ENCODE data around the gene OLFML1.
A peak's percentile ranks its signal among the peaks of the same experiment; 100 is the strongest.
"Not testable (repeated sequence)": the region's sequence is repeated elsewhere in the genome, so short reads cannot be mapped to it uniquely, and the experiment has no call there.

OLFML1 gene

DNA sequence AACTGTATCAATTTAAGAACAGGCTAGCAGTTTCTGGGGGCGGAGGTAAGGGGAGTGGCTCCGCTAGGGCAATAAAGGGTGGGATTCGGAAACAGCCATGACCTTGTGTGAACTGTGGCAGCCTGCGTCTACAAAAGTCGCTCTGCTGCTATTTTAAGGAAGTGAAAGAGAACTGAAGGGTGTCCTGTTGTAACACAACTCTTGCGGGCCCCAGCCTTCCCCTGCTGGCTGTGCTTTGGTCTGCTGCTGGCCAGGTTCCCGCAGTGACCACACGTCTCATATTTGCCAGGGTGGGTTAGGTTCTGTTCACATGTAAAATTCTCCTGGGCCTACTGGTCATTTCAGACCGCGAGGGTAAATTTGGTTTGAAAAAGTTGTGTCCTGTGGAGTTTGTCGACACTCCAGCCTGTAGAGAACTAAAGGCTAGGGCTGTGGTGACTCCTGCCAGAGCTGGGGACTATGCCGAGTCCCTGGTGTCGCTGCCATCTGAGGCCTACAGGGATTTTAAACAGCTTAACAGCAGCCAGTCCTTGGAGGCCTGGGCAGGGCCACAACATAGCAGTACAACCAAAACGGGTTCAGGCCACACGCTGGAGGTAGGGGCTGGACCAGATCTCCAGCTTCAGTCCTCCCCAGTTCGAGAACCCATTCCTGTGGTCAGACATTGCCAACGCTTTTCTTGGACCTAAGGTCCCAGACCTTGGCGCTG lies 27.4 kb downstream of the OLFML1 start:
- TF ChIP-seq ZFX (IDR thresholded peaks at IDR 0.05): peak; percentile 41; the same call in 1 of the 2 replicates
- TF ChIP-seq, protein P1, sequence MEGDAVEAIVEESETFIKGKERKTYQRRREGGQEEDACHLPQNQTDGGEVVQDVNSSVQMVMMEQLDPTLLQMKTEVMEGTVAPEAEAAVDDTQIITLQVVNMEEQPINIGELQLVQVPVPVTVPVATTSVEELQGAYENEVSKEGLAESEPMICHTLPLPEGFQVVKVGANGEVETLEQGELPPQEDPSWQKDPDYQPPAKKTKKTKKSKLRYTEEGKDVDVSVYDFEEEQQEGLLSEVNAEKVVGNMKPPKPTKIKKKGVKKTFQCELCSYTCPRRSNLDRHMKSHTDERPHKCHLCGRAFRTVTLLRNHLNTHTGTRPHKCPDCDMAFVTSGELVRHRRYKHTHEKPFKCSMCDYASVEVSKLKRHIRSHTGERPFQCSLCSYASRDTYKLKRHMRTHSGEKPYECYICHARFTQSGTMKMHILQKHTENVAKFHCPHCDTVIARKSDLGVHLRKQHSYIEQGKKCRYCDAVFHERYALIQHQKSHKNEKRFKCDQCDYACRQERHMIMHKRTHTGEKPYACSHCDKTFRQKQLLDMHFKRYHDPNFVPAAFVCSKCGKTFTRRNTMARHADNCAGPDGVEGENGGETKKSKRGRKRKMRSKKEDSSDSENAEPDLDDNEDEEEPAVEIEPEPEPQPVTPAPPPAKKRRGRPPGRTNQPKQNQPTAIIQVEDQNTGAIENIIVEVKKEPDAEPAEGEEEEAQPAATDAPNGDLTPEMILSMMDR (conservative IDR thresholded peaks at IDR 0.05): no peak
- H3K27ac ChIP-seq: peak overlapping the region; percentile 81

DNA sequence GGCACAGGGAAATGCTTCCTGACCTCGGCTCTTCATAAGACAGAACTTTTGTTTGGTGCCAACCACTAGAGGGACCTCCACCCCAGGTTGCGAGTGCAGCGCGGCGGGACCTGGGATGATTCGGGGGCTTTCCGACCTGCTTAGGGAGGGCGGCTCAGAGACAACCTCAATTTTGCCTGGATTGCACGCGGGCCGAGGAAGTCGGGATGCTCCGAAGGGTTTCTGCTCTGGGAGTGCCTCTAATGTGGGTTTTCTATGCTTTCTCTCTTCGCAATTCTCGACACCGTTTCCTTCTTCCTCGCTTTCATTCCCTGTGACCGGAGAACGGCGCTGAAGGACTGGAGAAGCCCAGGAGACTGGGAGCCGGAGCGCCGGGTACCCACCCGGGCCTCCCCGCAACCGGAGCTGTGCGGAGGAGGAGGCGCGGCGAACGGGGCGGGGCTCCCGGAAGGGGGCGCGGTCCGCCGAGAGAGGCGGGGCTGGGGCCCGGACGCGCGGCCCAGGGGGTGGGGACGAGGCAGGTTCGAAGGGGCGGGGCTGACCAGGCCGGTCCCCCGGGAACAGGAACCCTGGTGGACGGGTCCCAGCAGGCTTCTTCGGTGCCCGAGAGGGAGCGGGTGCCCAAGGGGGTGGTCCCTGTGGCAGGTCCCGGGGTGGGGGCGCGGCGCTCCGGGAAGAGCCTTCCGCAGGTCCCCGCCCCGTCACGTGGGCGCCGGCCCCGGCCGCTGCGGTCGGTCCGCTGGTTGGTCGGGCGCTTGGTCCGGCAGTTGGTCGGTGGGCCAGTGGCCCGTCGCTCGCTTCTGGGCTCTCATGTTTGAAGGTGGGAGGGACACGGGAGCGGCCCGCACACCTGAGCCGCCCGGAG lies 28.2 kb downstream of the OLFML1 start, which contains the start of gene PPFIBP2:
TSS of gene PPFIBP2 (plus strand) at position 766 of the 865 bp plus-strand sequence. CDS start 35,477 bp downstream, outside the sequence.
- H3K27ac ChIP-seq: peak within 1 kb of the TSS; percentile 81
- TF ChIP-seq, protein P1 (conservative IDR thresholded peaks at IDR 0.05): peak; percentile 92
- TF ChIP-seq ZFX (IDR thresholded peaks at IDR 0.05): no peak

DNA sequence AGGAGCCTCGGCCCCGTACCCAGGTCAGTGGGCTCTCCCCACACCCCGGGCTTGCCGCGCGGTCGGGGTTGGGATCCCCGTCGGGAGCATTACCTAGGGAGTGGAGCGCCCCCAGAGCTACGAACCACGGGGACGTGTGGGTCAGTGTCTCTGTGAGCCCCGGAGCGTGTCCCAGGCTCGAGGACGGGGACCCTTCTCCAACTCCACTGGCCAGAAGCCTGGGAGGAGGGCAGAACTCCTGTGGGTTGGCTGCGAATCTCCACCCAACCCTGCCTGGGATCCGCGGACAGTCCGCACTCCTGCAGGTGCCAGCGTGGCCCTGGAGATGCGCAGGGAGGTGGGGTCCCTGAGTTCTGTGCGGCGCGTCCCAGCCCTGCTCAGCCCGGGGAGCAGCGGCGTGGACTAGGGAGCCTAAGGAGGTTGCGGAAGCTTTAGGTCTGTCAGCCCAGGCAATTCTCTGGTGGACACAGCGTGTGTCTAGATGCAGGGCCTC lies 28.8 kb downstream of the OLFML1 start:
- peak overlapping the region; percentile 81 for H3K27ac ChIP-seq

DNA sequence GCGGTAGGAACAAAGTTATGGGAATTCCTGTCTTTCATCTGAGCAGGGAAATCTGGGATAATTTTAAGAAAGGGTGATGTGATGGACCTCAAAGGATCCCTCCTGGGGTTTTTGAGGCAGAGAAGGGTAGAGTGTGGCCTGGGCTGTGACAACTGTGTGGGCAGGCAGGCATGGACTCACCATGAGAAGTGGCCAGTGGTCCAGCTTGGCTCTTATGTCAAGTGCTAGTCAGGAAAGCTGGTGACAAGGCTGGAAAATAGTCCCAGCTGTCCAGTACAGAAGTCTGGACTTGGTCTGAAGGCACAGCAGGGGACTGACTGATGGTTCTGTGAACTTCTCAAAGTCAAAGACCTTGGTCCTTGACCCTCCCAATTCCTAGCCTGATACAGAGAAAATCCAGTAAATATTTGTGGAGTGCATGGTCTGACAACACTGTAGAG lies 30.2 kb downstream of the OLFML1 start:
- H3K27ac ChIP-seq: no peak overlapping the region
- TF ChIP-seq, protein P1 (conservative IDR thresholded peaks at IDR 0.05): no peak
- TF ChIP-seq ZFX (IDR thresholded peaks at IDR 0.05): no peak

More for the DNA sequence above, 28.8 kb downstream of the OLFML1 start:
- TF ChIP-seq ZFX (IDR thresholded peaks at IDR 0.05): no peak
- TF ChIP-seq, protein P1 (conservative IDR thresholded peaks at IDR 0.05): no peak

DNA sequence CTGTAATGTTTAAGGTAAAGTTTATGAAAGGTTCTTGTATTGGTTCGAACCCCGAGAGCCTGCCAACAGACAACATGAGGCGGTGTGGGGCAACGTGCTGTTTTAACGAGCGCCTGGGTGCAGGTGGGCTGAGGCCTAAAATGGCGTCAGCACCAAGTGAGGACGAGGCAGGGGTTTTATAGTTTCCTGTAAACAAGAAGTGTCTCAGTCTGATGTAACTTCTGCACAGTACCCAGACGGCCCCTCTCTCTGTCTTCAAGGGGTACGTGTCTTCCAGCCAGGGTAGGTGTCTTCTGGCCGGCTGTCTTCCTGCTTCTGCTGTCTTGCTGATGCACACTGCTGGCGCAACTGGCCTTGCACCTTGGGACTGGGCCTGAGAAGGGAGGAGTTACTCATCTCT lies 31.2 kb downstream of the OLFML1 start:
- H3K27ac ChIP-seq: no peak overlapping the region
- TF ChIP-seq ZFX (IDR thresholded peaks at IDR 0.05): no peak
- TF ChIP-seq, protein P1 (conservative IDR thresholded peaks at IDR 0.05): no peak

DNA sequence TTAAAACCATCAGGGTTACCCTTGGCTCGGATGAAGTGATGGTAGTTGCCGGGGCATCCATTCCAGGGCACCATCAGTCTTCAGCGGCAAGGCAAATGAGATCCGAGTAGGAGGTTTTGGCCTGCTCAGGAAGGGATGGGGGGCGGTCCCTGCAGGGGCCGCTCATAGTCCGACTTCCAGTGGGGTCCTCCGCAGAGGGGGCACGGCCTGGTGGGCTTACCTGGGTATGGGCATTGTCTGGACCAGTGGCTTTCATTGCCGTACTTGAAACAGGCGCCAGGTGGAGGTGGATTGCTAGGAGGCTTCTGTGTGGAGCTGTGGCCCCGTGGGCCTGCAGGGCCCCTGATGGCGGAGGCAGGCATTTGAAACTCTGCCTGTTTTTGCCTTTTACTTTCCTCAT lies 32.4 kb downstream of the OLFML1 start:
- not testable (repeated sequence) for H3K27ac ChIP-seq

DNA sequence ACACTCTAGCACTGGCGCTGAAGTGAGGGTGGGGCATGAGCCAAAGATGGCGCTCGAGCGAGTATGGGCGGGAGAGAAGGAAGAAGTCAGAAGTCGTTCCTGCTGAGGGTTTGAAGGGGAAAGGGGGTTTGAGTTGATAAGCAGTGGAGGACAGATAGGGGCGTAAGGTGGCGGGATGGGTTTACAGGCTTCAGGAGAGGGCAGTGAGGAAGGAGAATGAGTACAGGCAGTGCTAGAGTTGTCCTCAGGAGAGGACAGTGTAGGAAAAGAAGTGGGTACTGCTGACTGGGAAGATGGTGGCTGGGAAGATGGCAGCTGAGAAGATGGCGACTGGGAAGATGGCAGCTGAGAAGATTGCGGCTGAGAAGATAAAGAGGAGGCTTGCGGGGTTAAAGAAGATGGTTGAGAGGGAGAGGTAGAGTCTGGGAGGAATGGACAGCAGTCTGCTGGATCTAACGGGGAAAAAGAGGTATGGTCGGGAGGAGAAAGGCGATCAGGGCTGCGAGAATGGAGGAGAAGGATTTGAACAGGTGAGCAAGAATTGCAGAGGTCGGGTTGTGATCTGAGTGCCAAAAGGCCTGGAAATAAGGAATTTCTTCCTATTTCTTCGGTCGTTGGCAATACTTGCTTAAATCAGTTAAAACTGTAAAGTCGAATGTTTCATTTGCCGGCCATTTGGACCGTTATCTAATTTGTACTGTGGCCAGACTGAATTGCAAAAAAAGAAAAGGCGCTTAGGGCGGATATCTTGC lies 33.7 kb downstream of the OLFML1 start:
- no peak for TF ChIP-seq ZFX (IDR thresholded peaks at IDR 0.05)
- TF ChIP-seq, protein P1 (conservative IDR thresholded peaks at IDR 0.05): no peak

More for the DNA sequence above, 33.7 kb downstream of the OLFML1 start:
- H3K27ac ChIP-seq: no peak overlapping the region

Data from C4-2B (cell line).